K562 (cell line): Measurements from ENCODE around the gene ZNF41. TPM values are rescaled to one million over a fixed set of nuclear protein-coding genes. Genes with fewer than 3 reads are reported as not detected.

ENCODE experiments used
- ASH1L ChIP-seq: fragments of 450-650 bp; IDR thresholded peaks from 2 replicates; pipeline ENCODE4 v1.6.1; 2018; ENCODE audit warnings: borderline replicate concordance, mild to moderate bottlenecking, low read depth; ENCODE audit not compliant: partially characterized antibody
- ATF7 ChIP-seq: fragments of 450-650 bp; IDR thresholded peaks from 2 replicates; pipeline ENCODE4 v1.7.1; 2014; ENCODE audit warnings: mild to moderate bottlenecking, moderate library complexity
- CXXC5 ChIP-seq: fragments of 250-450 bp; sonication (Bioruptor Pico); IDR thresholded peaks from 2 replicates; pipeline ENCODE4 v1.8.0; 2022; ENCODE audit warnings: inconsistent platforms, mild to moderate bottlenecking, moderate library complexity
- KAT2B ChIP-seq: IDR thresholded peaks from one replicate; pipeline ENCODE4 v1.6.1; 2012; ENCODE audit warnings: low read depth, mild to moderate bottlenecking, control low read depth, inconsistent platforms, low read length, moderate library complexity
- L3MBTL2 ChIP-seq: fragments of 450-650 bp; IDR thresholded peaks from 2 replicates; pipeline ENCODE4 v1.6.1; 2016; ENCODE audit warnings: mild to moderate bottlenecking, moderate library complexity
- MEF2A ChIP-seq: IDR thresholded peaks from 2 replicates; pipeline ENCODE4 v1.6.1; 2011; ENCODE audit warnings: low read depth, mild to moderate bottlenecking, low read length, moderate library complexity; ENCODE audit not compliant: control insufficient read depth
- NBN ChIP-seq: fragments of 450-650 bp; IDR thresholded peaks from 2 replicates; pipeline ENCODE4 v1.6.1; 2016; ENCODE audit warnings: low read depth, mild to moderate bottlenecking
- PRDM10 ChIP-seq: fragments of 450-650 bp; IDR thresholded peaks from 2 replicates; pipeline ENCODE4 v1.6.1; 2018; ENCODE audit not compliant: partially characterized antibody
- SMAD3 ChIP-seq: fragments of 450-650 bp; formaldehyde crosslinking; conservative IDR thresholded peaks from 2 replicates; pipeline ENCODE4 v1.4.0; 2020; ENCODE audit warnings: mild to moderate bottlenecking
- SRF ChIP-seq, 2 experiments: fragments of 250-450, 450-650 bp in 1 of 2; sonication (Bioruptor Pico) in 1 of 2; sonication (generic) in 1 of 2; formaldehyde crosslinking; IDR thresholded peaks; 2 replicates each; pipeline versions ENCODE4 v1.5.0 to v1.5.1; 2020 to 2022; ENCODE audit warnings: mild to moderate bottlenecking in 1 of 2, missing genetic modification reagents in 1 of 2
- ZFX ChIP-seq: sonication (generic); formaldehyde crosslinking; IDR thresholded peaks from 2 replicates; pipeline ENCODE4 v1.8.0; 2022; ENCODE audit warnings: mild to moderate bottlenecking, missing genetic modification reagents, moderate library complexity
- ZKSCAN8 ChIP-seq: fragments of 200-800 bp; sonication (Bioruptor generic); IDR thresholded peaks from 2 replicates; pipeline ENCODE4 v1.6.1; 2016; ENCODE audit warnings: missing genetic modification characterization, missing compliant biosample characterization
- ZNF280B ChIP-seq: fragments of 250-450 bp; sonication (Bioruptor Pico); IDR thresholded peaks from 2 replicates; pipeline ENCODE4 v1.5.1; 2021; ENCODE audit warnings: mild to moderate bottlenecking
- polyA plus RNA-seq, 8 experiments: library from polyadenylated mRNA; depleted of rRNA in 4 of 8; stranded (reverse) in 5 of 8; unstranded in 3 of 8; fragments of >200 nt; fragmentation: Nextera tagmentation in 2 of 8; fragmentation: Illumina TruSeq in 1 of 8; extraction: Ambion mirVana in 2 of 8; extraction: Trizol in 1 of 8; gene quantifications; 2 replicates each; pipeline versions ENCODE4 v1.2.1 to v1.2.3, GENCODE V29; 2011 to 2014; ENCODE audit warnings: inconsistent platforms in 1 of 8, missing spikeins in 1 of 8
- total RNA-seq, 7 experiments: library from RNA; depleted of rRNA in 6 of 7; stranded (reverse); fragments of >200 nt in 6 of 7; fragmentation: Illumina TruSeq in 2 of 7; extraction: Trizol in 2 of 7; gene quantifications; 2 replicates each; pipeline versions ENCODE4 v1.2.1 to v1.2.3, GENCODE V29; 2011 to 2021; ENCODE audit warnings: low replicate concordance in 1 of 7
- TF ChIP-seq, protein P1 (sequence below): sonication (generic); IDR thresholded peaks from 2 replicates; pipeline ENCODE4 v1.6.1; 2016
- TF ChIP-seq, protein P2 (sequence below): sonication (generic); formaldehyde crosslinking; IDR thresholded peaks from 2 replicates; pipeline ENCODE4 v1.8.1; 2022; ENCODE audit warnings: missing genetic modification reagents
- TF ChIP-seq, protein P3 (sequence below): fragments of 250-450 bp; sonication (Bioruptor Pico); IDR thresholded peaks from 2 replicates; pipeline ENCODE4 v1.5.0; 2021
- TF ChIP-seq, protein P4 (sequence below): IDR thresholded peaks from 2 replicates; pipeline ENCODE4 v1.6.1; 2012; ENCODE audit warnings: low read depth, low read length, improper control_type of control experiment, borderline replicate concordance

ZNF41 gene
- total and polyA plus RNA-seq, 9 of the 15 experiments (the other 6 are each of a cell fraction or from before 2014, with no cell fraction given): 0.53 to 8.6 (median 6.6) TPM

DNA sequence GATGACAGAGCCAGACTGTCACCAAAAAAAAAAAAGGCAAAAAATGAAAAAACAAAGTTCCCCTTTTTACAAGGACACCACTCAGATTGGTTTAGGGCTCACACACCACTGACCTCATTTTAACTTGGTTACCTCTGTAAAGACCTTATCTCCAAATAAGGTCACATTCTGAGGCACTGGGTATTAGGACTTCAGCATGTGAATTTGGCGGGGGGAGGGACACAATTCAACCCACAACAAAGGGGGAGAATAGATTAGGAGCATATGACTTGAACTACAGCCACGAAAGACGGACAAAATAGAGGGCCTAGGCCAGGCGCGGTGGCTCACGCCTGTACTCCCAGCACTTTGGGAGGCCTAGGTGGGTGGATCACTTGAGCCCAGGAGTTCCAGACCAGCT lies 47.0 kb upstream of the ZNF41 start (continued):
- peak; percentile 64; the same call in 1 of the 2 replicates for TF ChIP-seq ATF7
- TF ChIP-seq, protein P1, sequence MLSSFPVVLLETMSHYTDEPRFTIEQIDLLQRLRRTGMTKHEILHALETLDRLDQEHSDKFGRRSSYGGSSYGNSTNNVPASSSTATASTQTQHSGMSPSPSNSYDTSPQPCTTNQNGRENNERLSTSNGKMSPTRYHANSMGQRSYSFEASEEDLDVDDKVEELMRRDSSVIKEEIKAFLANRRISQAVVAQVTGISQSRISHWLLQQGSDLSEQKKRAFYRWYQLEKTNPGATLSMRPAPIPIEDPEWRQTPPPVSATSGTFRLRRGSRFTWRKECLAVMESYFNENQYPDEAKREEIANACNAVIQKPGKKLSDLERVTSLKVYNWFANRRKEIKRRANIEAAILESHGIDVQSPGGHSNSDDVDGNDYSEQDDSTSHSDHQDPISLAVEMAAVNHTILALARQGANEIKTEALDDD: peak; percentile 86
- TF ChIP-seq PRDM10: peak; percentile 71
- TF ChIP-seq, protein P2, sequence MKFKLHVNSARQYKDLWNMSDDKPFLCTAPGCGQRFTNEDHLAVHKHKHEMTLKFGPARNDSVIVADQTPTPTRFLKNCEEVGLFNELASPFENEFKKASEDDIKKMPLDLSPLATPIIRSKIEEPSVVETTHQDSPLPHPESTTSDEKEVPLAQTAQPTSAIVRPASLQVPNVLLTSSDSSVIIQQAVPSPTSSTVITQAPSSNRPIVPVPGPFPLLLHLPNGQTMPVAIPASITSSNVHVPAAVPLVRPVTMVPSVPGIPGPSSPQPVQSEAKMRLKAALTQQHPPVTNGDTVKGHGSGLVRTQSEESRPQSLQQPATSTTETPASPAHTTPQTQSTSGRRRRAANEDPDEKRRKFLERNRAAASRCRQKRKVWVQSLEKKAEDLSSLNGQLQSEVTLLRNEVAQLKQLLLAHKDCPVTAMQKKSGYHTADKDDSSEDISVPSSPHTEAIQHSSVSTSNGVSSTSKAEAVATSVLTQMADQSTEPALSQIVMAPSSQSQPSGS (CRISPR knock-in tag): no peak
- TF ChIP-seq SRF (CRISPR knock-in tag; IDR thresholded peaks at IDR 0.05): peak; percentile 31 to 94; a peak in 3 of 4 replicates
- TF ChIP-seq ZKSCAN8 (CRISPR knock-in tag): no peak
- no peak for TF ChIP-seq ASH1L
- TF ChIP-seq ZNF280B (CRISPR knock-in tag): no peak
- TF ChIP-seq NBN: no peak
- TF ChIP-seq MEF2A: no peak
- no peak for TF ChIP-seq SMAD3 (CRISPR knock-in tag)
- no peak for TF ChIP-seq KAT2B
- TF ChIP-seq CXXC5 (CRISPR knock-in tag): no peak
- TF ChIP-seq L3MBTL2: peak; percentile 73
- TF ChIP-seq, protein P3, sequence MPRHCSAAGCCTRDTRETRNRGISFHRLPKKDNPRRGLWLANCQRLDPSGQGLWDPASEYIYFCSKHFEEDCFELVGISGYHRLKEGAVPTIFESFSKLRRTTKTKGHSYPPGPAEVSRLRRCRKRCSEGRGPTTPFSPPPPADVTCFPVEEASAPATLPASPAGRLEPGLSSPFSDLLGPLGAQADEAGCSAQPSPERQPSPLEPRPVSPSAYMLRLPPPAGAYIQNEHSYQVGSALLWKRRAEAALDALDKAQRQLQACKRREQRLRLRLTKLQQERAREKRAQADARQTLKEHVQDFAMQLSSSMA (CRISPR knock-in tag): no peak
- peak; percentile 72 for TF ChIP-seq ZFX (CRISPR knock-in tag)
- TF ChIP-seq, protein P4, sequence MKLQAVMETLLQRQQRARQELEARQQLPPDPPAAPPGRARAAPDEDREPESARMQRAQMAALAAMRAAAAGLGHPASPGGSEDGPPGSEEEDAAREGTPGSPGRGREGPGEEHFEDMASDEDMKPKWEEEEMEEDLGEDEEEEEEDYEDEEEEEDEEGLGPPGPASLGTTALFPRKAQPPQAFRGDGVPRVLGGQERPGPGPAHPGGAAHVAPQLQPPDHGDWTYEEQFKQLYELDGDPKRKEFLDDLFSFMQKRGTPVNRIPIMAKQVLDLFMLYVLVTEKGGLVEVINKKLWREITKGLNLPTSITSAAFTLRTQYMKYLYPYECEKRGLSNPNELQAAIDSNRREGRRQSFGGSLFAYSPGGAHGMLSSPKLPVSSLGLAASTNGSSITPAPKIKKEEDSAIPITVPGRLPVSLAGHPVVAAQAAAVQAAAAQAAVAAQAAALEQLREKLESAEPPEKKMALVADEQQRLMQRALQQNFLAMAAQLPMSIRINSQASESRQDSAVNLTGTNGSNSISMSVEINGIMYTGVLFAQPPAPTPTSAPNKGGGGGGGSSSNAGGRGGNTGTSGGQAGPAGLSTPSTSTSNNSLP: no peak
